ENCODE measurements around the gene HP1BP3.

DNA sequence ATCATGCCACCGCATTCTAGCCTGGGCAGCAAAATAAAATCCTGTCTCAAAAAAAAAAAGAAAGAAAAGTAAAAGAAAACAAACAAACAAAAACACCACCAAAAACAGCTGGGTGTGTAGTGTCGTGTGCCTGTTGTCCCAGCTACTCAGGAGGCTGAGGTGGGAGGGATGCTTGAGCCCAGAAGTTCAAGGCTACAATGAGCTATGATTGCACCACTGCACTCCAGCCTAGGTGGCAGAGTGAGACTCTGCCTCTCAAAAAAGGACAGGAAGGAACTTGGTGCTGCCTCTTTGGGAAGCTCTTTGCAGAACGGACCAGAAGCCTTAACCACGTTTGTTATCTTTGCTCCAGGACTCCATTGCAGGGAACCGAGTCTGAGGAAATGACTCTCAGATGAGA is 80.3 kb downstream of the HP1BP3 start:
- TF ChIP-seq CTCF (IDR thresholded peaks at IDR 0.05 in 8 of 11, conservative IDR thresholded peaks at IDR 0.05 in 3 of 11), result no peak
- no peak for TF ChIP-seq POLR2AphosphoS5 (IDR thresholded peaks at IDR 0.05)
- no peak for TF ChIP-seq POLR2A (IDR thresholded peaks at IDR 0.05)
